ENCODE results near the gene DHX32.

DHX32 gene

GRCh38 chr10:125801574-125801973, 79.5 kb downstream of the DHX32 start:
- no peak for DNase-seq

GRCh38 chr10:125799451-125800182, 81.5 kb downstream of the DHX32 start:
- DNase-seq = no peak

DNA sequence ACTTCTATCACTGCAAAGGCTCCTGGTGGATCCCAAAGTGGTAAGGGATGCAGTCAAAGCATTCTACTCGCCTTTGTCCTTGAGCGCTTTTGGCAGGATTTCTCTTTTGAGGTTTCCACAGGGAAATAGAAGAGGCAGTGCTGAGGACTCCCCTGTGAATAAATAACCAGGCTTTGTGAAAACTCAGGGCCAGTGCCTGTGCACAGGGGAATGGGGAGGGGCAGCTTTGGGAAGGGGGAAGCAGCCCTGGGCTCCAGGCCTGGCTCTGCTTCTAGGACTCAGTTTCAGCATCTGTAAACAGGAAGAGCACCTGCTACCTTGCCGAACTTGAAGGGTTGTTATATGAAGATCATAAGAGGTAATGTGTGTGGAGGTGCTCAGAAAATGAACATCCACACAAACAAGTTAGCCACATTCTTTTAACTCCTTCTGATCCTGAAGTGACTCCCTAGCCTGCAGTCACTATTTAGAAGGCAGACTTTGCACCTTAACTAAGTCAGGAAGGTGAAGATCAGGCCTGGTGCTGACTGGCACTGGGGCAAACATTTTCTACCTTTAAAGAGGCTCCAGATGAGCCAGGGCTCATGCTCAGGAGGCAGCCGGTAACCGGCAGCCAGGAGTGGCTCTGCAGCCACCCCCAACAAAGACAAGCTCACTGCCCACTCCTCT, 83.0 kb downstream of the DHX32 start:
- DNase-seq = no peak

DNA sequence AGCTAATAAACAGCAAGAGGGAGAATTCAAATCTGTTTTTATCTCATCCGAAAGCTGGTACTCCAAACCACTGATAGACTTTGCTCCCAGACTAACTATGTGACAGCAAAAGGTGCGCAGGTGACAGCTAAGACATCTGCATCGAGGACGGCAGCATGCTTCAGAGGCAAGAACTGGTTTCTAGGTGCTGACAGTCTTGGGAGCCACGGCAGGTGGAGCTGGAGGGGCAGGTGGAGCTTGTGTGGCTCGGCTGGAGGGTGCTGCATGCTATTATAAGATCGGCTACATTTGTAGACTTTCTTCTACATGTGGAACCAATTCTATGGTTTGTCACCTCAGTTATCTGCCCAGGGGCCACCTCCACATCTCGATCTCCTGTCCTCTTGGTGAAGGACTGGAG, 83.7 kb downstream of the DHX32 start:
- no peak for DNase-seq

DNA sequence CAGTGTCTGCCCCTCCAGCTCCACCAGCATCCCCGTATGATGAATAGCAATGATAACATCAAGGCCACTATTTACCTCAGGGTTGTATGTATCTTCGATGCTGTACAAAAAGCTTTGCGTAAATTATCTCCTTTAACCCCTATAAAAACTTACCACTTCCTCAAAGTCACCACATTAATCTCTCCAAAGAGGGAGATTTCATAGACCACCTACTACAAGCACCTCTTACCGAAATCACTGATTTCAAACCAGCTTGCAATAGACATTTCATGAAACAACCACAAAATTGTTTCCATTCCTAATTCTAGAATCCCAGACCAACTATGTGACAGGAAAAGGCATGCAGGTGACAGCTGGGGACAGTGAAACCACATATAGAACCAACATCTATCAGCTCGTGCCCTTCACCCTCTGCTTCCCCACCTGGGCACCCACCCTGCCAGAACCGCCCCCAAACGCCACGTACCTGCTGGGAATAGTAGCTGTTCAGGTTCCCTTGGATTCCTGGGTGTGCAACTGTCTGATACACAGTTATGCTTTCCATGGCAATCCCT, 85.4 kb downstream of the DHX32 start:
- DNase-seq = no peak

- no peak for DNase-seq
Observed at GRCh38 chr10:125795128-125795527, 86.0 kb downstream of the DHX32 start.

DNA sequence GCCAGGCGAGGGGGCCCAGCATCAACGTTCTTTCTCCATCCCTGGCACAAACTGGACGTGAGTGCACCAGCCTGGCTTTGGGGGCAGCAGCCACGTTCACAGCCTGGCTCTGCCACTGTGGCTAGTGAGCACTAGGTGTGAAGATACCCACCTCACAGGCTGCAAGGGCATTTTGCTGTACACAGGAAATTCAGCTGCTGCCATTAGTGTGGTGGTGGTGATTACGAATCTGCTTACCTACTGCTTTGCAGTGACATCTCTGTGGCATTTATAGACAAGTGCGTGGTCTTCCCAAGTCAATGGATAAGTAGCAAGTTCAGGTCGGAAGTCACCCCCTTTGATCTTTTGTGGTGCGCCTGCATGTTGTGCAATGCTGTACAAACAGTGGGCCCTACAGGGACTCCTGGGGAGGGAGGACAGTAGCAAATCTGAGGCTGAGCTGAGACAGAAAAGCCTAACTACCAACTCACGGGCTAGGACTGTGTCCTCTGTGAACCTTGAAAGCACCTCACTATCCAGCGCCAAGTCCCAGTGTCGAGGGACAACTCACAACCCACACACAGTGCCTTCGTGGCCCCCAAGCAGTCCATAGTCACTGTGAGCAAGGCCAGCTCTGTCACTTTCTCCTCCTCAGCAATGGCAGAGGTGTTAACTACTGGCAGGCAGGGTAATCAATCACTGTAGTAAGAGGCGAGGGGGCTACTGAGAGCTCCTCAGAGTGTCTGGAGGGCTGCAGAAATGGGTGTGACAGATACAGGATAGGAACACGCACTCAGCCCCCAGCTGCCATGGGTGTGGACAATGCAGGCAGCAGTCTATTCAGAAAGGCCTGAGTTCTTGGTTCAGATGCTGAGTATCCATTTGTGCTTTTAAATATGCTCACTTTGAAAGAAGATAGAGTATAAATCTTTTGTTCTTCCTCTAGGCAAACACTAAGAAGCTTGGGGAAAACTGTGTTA, 88.5 kb downstream of the DHX32 start:
- DNase-seq = no peak

DNA sequence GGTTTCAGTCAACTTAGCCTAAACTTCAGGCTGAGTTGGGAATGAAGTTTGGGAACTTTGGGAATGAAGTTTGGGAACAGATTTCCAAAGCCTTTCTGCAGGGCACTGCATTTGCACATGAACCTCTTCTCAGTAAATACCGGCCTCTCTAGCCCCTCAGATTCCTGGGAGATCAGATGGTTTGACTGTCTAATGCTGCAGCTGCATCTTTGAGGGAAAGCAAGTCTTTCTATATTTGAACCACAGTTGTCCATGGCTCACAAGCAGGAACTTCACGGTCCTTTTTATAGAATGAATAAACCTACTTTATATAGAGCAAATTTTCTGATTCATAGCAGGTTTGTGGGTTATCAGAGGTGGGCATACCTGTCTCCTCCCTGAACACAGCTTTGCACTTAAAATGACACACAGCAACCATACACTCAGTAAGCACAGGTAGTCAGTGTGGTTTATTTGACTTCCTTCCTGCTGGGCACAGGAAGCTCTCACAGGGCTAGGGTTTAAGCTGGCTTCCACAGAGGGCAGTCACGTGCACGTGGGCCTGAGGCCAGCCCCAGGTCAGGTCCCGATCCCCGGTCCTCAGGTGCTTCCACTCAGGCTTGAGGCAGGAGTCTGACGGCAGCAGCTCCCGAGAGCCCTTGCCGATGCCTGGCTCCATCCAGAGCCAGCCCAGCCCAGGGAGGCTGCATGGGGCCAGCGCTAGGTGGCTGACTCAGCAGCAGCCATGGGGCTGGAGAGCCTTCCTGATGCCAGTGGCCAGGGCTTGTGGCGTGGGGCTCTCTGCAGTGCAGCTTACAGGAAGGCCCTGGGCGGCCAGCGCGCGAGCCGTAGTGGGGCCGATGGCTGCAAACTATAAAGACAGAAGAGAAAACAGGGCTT, 92.7 kb downstream of the DHX32 start:
- DNase-seq = peak; percentile 2
